Pancreas (tissue), 10 donors: Measurements from ENCODE around the gene DNAH2. TPM values are rescaled to one million over a fixed set of nuclear protein-coding genes. Genes with fewer than 3 reads are reported as not detected.

Experiments used
- ATAC-seq, 4 donors: fragments of 200-7000 bp; cut with Tn5 transposase; one replicate each; pipeline versions ENCODE4 v1.8.0 to v1.9.1; 2020; ENCODE audit warnings: mild to moderate bottlenecking in 4 of 4, moderate library complexity in 4 of 4
- DNase-seq, 6 donors: peaks; one replicate each; pipeline ENCODE4 v3.0.0-alpha.2; 2020
- FAIRE-seq: peaks from 2 replicates; lab custom pipeline; 2012; peaks lifted over from hg19 to GRCh38; lab: Jason Lieb, UNC
- H3K27ac ChIP-seq, 4 donors: fragments of 200-600 bp; sonication (generic); 1 replicate in 3 of 4; 2 replicates in 1 of 4; pipeline versions ENCODE4 v1.5.0 to v1.8.0; 2020
- H3K27me3 ChIP-seq, 4 donors: fragments of 200-600 bp; one replicate each; pipeline ENCODE4 v1.8.0; 2021
- H3K36me3 ChIP-seq, 3 donors: fragments of 200-600 bp; sonication (generic) in 1 of 3; one replicate each; pipeline versions ENCODE4 v1.5.0 to v1.8.0; 2020 to 2021
- H3K4me1 ChIP-seq, 3 donors: fragments of 200-600 bp; one replicate each; pipeline ENCODE4 v1.8.0; 2021
- H3K4me3 ChIP-seq, 4 donors: fragments of 200-600 bp; sonication (generic) in 2 of 4; one replicate each; pipeline versions ENCODE4 v1.5.0 to v1.8.0; 2020 to 2021
- H3K9me3 ChIP-seq, 4 donors: fragments of 200-600 bp; one replicate each; pipeline ENCODE4 v1.8.0; 2021
- CTCF ChIP-seq, 4 donors: fragments of 200-600 bp; sonication (generic) in 3 of 4; IDR thresholded peaks; one replicate each; pipeline versions ENCODE4 v1.5.0 to v1.8.0; 2021; ENCODE audit warnings: antibody characterized with exemption in 4 of 4
- WGBS, 2 donors: extraction: QIAGEN DNeasy Blood & Tissue Kit; methylation state at CpG; one replicate each; pipeline ENCODE4 v1.1.7; 2013; 5-methylcytosine and 5-hydroxymethylcytosine counted together
- intact Hi-C, 3 donors: fragments of 100-400 bp; cut with DNase I; formaldehyde crosslinking; loops; one replicate each; pipeline versions ENCODE4 v1.11.1 to v1.14.2; 2022
- polyA plus RNA-seq, 2 donors: library from polyadenylated mRNA; stranded (reverse); fragments of 200-250 nt; gene quantifications; one replicate each; pipeline ENCODE4 v1.2.3, GENCODE V29; 2013
- total RNA-seq, 6 donors: library from RNA; stranded (reverse); fragmentation: NEBNext Ultra II Directional in 4 of 6; extraction: Animal tissue kit (Norgen Biotek cat#: 25700) in 4 of 6; gene quantifications; one replicate each; pipeline versions ENCODE4 v1.2.1 to v1.2.4, GENCODE V29; 2021 to 2023
- donor health status: healthy with polysubstance abuse.
- donor health status: DM: no; HTN: no; CAD: no; lungs with moderate emphysema.
- donor health status: DM: no; HTN: no; CAD: no.
- donor health status: control.
- donor health status: control.
- donor health status: Bipolar disorder and iron deficiency.
- donor health status: DM: yes; HTN: yes; CAD: no.
- donor health status: DM: no; HTN: no; CAD: no.
- donor health status: DM: no; HTN: no; CAD: no.
- donor health status: DM: yes; HTN: yes; CAD: no.

DNAH2 gene
- total and polyA plus RNA-seq, 8 donors: 0.09 to 0.52 (median 0.24) TPM

- FAIRE-seq: no peak
- intact Hi-C loops: no loop called here
- no peak for TF ChIP-seq CTCF (IDR thresholded peaks at IDR 0.05)
- no peak overlapping the region for H3K27ac ChIP-seq
- H3K36me3 ChIP-seq: no peaks in the 10 kb centered on the region
- 77 to 82% methylated on average over 9 of the region's 9 CpGs for WGBS, 2 donors
- no peak for ATAC-seq
- no peaks in the 10 kb centered on the region for H3K9me3 ChIP-seq
- H3K27me3 ChIP-seq: no peaks in the 10 kb centered on the region
- DNase-seq: no peak
- peaks cover 0 to 8% (median 3%) of the 10 kb centered on the region in 3 donors for H3K4me1 ChIP-seq
- H3K4me3 ChIP-seq: no peak overlapping the region
Observed at GRCh38 chr17:7824021-7824924, 106.7 kb downstream of the DNAH2 start.

- intact Hi-C loops: no loop called here
- H3K9me3 ChIP-seq: no peaks in the 10 kb centered on the region
- ATAC-seq (peak in 3 of 4 donors; percentile 24 to 48 (median 33)), DNase-seq (no peak), FAIRE-seq (no peak)
- H3K4me3 ChIP-seq: no peak overlapping the region
- no peak overlapping the region for H3K27ac ChIP-seq
- no peak for TF ChIP-seq CTCF (IDR thresholded peaks at IDR 0.05)
- 26% methylated on average over 12 of the region's 12 CpGs for WGBS, 2 donors
- H3K36me3 ChIP-seq: no peaks in the 10 kb centered on the region
- H3K27me3 ChIP-seq: no peaks in the 10 kb centered on the region
- peaks cover 0 to 8% (median 3%) of the 10 kb centered on the region in 3 donors for H3K4me1 ChIP-seq
Observed at GRCh38 chr17:7825206-7825990, 107.9 kb downstream of the DNAH2 start.

DNA sequence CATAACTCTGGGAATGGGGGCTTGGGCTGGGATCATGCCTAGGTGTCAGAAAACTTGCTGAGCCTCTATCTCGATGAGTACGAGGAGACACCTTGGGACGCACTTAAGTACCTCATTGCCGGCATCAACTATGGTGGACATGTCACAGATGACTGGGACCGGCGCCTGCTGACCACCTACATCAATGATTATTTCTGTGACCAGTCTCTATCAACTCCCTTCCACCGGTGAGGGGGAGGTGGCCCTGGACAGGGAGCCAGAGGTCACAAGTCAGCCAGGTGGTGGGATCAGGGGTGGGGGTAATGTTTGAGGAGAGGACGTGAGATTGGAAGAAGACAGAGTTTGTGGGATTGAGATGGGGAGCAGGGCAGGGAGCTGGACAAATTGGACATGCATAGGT, 113.1 kb downstream of the DNAH2 start:
- DNase-seq: no peak
- Histone ChIP-seq H3K36me3 (no peaks in the 10 kb centered on the region), H3K27me3 (no peaks in the 10 kb centered on the region), H3K27ac (no peak overlapping the region), H3K4me3 (no peak overlapping the region), H3K4me1 (peaks cover 3 to 4% (median 3%) of the 10 kb centered on the region in 3 donors), H3K9me3 (no peaks in the 10 kb centered on the region)
- no peak for TF ChIP-seq CTCF (IDR thresholded peaks at IDR 0.05)
- 73 to 79% methylated on average over 8 of the region's 8 CpGs for WGBS, 2 donors
- ATAC-seq: no peak
- intact Hi-C loops: no loop called here
- no peak for FAIRE-seq

DNA sequence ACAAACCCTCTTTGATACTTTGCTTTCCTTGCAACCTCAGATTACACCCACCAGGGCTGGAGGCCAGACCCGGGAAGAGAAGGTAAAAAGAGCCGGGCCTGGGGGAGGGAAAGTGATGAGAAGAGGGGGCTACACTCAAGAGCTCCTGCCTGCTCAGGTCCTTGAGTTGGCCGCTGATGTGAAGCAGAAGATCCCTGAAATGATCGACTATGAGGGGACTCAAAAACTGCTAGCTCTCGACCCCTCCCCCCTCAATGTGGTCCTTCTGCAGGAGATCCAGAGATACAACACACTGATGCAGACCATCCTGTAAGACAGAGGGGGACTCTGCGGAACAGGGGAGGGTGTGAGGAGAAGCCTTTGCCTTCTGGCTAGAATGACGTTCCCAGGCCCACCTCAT, 113.7 kb downstream of the DNAH2 start:
- intact Hi-C loops: no loop called here
- WGBS, 2 donors: 60 to 69% methylated on average over 7 of the region's 7 CpGs
- Histone ChIP-seq H3K36me3 (no peaks in the 10 kb centered on the region), H3K4me1 (peaks cover 0 to 3% (median 0%) of the 10 kb centered on the region in 3 donors), H3K9me3 (no peaks in the 10 kb centered on the region), H3K4me3 (no peak overlapping the region), H3K27me3 (no peaks in the 10 kb centered on the region), H3K27ac (no peak overlapping the region)
- FAIRE-seq (no peak), ATAC-seq (no peak), DNase-seq (no peak)
- TF ChIP-seq CTCF (IDR thresholded peaks at IDR 0.05): no peak
